Fibroblast of skin of left quadriceps (primary cell): Measurements from ENCODE around the gene HSD11B2.
A peak's percentile ranks its signal among the peaks of the same experiment; 100 is the strongest.

Experiments used
- DNase-seq, 2 experiments: peaks; one replicate each; pipeline ENCODE4 v3.0.0-alpha.2; 2013; ENCODE audit warnings: low read depth in 2 of 2

HSD11B2 gene

DNA sequence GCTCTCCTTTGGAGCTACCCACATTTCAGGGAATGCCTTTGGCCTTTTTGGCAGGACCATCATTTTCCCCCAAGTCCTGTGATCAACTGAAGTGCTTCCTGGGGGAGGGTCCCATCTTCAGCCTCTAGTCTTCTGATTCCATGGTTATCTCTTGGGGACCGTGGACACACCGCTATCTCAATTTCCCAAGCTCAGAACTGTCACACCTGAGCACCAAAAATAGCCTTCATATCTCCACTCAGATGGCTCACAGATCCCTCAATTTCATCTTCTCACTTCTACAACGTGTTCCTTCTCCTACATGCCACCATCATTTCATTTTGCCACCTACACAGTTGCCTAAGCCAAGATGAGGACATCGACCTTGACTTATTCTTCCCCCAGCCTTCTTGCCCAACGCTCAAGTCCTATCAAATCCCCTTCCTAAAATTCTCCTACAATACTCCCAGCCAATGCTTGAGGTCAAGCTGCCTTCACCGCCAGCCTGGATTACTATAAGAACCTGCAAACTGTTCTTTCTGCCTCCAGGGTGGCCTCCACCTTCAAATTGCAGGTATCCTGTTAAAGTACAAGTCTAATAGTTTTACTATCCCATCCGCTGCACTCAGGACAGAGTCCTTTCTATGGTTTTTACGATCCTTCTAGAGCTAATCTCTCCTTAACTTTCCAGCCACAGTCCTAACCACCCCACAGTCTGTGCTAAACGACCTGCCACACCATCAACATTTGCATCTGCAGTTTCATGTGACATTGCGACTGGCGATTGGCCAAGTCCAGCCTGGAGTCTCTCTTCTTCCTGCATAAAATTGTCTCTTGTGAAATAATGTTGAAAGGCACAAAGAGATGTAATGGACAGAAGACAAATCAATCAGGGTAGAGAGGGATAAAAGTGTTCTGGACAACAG, 43.9 kb downstream of the HSD11B2 start:
- no peak for DNase-seq

DNA sequence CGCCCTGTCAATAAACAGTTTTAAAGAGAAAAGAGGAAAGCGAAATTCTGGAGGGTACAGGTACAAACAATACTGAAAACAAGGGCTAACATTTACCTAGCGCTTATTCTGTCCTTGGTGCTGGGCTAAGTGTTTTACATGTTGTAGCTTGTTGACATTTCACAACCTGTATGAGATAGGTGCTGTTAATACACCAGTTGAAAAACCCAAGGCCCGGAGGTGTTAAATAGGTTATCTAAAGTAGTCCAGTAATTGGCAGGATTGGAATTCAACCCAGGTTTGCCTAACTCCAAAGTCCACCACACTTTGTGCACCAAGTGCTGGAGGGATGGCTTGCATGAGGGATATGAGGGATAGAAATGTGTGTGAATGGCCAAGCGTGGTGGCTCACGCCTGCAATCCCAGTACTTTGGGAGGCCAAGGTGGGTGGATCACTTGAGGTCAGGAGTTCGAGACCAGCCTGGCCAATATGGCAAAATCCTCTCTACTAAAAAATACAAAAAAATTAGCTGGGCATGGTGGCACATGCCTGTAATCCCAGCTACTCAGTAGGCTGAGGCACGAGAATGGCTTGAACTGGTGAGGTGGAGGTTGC, 47.1 kb downstream of the HSD11B2 start:
- no peak for DNase-seq

DNA sequence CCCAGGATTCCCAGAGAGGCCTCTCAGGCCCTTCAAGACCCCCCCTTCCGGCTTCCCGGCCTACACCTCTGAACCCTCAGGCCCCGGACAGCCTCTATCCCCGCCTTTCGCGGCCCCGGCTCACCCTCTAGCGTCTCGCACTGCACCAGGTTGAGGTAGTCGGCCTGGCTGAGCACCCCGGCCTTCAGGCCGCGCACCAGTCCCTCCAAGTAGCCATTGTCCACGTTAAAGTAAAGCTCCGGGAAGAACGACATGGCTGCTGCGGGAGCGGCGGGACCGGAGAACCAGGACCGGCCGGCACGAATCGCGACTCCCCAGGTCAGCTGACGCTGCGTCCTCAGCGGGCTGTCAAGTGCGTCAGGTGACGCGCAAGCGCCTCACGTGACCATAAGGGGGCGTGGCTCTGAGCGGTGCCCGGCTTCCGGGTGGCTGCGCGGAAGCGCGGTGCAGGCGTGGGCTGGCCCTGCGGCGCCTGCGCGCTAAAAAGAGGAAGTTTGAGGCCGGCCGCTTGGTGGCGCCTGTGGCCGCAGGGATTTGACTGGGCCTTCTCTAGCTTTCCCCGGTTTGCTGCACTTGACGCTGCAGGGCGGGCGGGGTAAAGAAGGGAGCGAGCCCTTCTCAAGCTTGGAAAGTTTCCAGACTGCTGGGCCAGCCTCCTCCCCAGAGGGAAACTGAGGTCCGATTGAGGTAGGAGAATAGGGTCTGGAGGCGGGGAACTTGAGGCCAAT, 50.1 kb downstream of the HSD11B2 start, which contains the start of gene ATP6V0D1:
Gene ATP6V0D1, minus strand, starts transcription at position 325 of the 728 bp plus-strand sequence. Its CDS starts 71 bp downstream, at position 254.
- peak; percentile 91 for DNase-seq

DNA sequence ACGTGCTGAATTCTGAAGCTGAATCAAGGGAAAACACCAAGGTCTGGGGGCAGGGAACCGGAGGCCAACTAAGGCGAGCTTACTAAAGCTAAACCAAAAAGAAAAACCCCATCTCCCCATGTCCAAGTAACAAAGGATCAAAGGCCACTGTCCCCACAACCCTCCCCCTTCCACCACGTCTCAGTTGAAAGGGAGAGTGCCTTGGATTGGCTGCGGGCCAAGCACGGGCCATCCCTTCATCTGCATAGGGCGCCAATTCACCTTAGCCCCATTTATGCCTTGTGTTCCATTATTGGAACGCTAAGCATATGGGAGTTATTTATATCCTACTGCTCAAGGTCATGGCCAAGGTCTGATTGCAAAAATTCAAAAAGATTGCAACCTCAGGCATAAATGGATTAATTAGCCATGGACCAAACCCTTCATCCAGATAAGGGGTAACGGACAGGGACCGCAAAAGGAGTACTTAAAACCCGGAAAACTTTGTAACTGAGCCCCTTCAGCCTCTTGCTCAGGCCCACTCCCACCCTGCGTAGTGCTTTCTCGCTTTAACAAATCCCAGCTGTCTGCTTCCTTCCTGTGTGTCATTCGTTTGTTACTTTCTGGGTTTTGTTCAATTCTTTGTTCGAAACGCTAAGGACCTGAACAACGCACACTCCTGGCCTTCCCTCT, 50.8 kb downstream of the HSD11B2 start:
- DNase-seq: no peak

DNA sequence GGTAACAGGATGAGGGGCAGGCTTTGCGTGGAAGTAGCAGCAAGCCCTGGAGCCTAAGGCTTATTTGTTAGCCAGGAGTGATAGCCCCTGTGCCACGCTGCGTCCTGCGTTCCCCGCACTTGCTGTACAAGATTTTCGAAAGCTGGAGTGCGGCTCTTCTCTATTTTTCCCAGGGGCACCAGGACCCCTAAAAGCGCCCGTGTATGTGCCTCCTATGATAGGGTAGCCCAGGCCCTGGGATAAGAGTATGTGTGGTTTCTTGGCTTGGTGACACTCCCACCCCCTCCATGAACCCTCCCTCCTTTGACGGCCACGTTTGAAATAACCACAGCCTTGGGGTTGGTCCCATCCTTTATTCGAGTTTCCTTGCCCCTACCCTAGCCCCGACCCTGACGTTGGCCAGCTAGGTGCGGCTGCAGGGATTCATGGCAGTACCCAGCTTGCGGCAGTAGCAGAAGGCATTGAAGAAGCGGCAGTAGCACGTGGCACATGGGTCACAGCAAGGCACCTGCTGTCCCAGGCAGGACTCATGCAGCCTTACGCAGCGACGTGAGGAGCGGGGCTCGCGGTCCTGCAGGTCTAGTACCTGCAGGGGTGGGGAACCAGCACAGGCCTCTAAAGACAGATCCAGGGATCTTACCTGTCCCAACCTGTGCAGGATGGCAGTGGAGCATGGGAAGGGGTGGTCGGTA, 51.5 kb downstream of the HSD11B2 start:
- DNase-seq: no peak

DNA sequence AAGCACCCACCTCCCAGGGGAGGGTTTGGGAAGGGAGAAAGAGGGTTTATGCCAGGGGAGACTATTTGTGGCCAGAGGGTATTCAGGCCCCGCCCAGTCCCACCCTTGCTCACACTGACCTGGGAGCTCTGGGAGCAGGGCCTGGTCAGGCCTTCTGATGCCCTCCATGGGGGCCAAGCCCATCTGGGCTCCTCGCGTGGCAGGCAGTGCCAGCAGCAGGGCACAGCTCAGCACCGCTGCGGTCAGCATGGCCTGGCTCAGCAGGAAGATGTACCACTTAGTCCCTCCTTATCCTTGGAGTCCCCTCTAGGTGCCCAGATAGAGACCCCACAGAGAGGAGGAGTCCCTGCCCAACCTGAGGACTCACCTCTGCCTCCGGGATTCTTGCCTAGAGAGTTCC, 52.2 kb downstream of the HSD11B2 start, which contains the start of gene AGRP:
Gene AGRP, minus strand, starts transcription at position 398 of the 400 bp plus-strand sequence. Its CDS starts 149 bp downstream, at position 249.
- no peak for DNase-seq

DNA sequence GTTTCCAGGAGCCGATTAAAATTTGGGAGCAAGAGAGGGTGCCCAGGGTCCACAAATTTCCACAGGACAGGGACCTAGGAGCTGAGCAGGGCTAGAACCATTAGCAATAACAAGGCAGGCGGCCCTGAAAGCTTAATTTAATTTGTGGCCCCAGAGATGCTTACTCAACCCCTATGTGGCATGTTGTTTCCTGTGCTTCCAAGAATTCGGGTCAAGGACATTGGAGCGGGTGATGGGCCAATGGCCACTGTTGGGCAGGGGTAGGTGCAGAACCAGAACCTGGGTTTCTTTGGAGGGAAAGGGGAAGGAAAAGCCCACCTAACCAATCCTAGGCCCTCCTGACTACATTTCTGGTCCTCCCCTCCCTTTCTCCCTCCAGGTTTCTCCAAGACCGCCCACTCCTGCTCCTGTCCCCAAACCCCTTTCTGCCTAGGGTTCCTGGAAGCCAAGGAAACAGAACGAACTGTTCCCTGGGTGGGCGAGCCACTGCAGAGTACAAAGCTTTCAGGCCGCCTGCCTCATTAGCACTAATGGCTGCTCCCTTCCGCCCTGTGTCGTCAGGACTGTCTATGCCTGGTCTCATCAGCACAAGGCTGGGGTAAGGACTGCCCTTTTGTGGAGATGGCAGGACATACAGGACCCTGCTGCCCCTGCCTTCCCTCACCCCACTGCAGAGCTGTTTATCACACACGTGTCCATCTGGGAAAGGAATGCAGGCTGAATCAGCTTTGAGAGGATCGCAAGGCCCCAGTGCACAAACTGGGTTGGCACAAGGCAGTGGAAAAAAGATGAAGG, 53.0 kb downstream of the HSD11B2 start:
- DNase-seq: no peak

DNA sequence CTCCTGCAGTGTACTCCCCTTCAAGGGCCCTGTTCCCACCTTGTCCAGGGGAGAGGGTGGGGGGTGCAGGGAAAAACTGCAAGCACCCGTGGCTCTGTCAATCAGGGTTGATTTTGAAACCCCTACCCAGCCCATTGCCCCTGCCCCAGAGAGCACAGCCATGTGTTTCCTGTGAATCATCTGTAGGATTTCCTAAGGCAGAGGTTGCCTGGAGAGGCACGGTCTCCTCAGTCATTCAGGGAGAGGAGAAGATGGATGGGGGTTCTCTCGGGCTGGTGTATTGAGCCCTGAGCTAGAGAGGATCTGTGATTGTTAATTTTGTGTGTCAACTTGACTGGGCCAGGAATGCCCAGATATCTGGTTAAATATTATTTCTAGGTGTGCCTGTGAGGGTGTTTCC, 55.9 kb downstream of the HSD11B2 start:
- DNase-seq: no peak
